Endometrial microvascular endothelial cells (primary cell): ENCODE results near the gene AKNAD1. TPM values are rescaled to one million over a fixed set of nuclear protein-coding genes. Genes with fewer than 3 reads are reported as not detected.
"Not testable (repeated sequence)": the region's sequence is repeated elsewhere in the genome, so short reads cannot be mapped to it uniquely, and the experiment has no call there.

ENCODE experiments used
- in situ Hi-C: cut with HindIII; loops from 2 replicates; pipeline ENCODE4 v1.10.0; 2017; ENCODE audit warnings: low sequenced_read_pairs, low pct_unique_long_range_greater_than_20kb; ENCODE audit errors: inconsistent ontology term
- total RNA-seq: library from RNA; depleted of rRNA; stranded (reverse); fragments of >200 nt; gene quantifications from one replicate; pipeline ENCODE4 v1.2.3, GENCODE V29; 2015; ENCODE audit errors: inconsistent ontology term

Gene AKNAD1
- total RNA-seq = not detected

DNA sequence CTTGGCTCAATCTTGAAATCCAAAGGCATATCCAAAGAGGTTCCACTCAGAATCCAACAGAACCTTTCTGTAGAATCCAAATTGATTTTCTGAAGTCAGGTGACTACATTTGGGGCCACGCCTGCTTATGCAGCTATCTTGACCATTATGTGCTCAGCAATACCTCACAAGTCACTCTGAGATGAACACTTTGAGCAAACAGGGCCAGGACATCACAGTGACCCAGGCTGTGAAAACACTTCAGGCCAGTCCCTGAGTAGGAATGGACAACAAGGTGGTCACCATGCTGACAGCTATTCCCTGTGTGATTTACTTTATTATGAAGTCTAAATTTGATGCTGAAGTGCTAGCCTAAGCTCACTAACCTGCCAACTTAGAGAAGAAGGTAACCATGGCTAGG lies at the start of gene AKNAD1:
Gene AKNAD1 (minus strand): TSS at position 101 of the 400 bp plus-strand sequence. CDS start 4,430 bp downstream, outside the sequence.
- in situ Hi-C loops = no loop called here

DNA sequence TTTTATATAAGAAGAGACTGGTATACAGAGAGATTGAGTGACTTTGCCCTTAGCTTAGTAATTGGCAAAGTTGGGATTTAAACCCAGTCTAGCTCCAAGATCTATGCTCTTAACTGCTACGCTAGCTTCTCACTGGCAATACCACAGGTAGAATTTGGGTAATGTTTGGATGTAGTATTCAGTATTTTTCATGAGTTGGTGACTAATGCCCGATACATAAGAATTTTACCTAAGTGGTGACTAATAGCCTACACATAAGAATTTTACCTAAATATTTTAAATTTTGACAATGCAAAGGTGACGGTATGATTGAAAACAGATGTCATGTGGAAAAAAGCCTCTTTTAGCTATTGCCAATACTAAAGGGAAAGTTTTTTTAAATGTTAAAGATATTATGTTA lies 44.2 kb upstream of the AKNAD1 start:
- in situ Hi-C loops = loop anchor here (10.0 kb wide), 1 partner anchor 56 kb away; no protein-coding TSS in a partner anchor

GRCh38 chr1:108897865-108898720 lies 41.2 kb upstream of the AKNAD1 start:
- in situ Hi-C loops = no loop called here

DNA sequence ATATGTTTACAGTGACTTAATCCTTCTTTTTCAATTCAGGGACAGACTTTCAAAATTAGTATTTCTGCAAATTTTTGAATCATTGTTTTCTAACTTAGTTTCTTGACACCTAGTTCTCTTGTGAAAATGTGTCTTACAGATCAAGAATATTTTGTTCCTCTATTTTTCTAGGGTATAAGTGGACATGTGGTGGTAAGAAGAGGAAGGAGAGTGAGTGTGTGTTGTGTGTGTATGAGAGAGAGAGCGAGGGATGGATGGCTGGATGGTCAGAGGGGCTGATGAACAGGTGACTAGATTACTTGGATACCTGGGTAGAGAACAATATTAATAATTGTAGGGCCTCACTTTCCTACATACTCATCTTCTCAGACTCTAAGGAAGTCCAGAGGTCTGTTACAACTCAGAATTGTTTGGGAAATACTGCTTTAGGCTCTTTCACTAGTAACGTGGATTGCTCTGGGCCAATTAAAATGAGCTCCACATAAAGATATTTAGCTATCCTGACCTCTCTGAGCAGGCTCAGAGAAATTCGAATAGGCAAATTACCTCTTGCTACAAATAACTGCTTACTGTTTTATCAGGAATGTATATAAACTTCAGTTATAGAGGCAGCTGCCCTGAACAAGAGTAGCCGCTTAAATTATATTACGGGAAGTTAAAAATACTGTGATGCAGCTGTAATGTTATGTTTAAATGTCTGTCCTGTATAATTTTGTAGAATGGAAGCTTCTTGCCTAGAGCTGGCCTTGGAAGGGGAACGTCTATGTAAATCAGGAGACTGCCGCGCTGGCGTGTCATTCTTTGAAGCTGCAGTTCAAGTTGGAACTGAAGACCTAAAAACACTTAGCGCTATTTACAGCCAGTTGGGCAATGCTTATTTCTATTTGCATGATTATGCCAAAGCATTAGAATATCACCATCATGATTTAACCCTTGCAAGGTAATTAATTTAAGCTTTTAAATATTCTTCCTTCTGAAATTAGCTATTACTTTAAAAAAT lies 39.6 kb upstream of the AKNAD1 start:
- in situ Hi-C loops = no loop called here

GRCh38 chr1:108893141-108893530 lies 36.2 kb upstream of the AKNAD1 start:
- in situ Hi-C loops = no loop called here

- in situ Hi-C loops = no loop called here
Measured at GRCh38 chr1:108892356-108893140, 35.7 kb upstream of the AKNAD1 start.

GRCh38 chr1:108889706-108890384 lies 33.0 kb upstream of the AKNAD1 start:
- in situ Hi-C loops = no loop called here

DNA sequence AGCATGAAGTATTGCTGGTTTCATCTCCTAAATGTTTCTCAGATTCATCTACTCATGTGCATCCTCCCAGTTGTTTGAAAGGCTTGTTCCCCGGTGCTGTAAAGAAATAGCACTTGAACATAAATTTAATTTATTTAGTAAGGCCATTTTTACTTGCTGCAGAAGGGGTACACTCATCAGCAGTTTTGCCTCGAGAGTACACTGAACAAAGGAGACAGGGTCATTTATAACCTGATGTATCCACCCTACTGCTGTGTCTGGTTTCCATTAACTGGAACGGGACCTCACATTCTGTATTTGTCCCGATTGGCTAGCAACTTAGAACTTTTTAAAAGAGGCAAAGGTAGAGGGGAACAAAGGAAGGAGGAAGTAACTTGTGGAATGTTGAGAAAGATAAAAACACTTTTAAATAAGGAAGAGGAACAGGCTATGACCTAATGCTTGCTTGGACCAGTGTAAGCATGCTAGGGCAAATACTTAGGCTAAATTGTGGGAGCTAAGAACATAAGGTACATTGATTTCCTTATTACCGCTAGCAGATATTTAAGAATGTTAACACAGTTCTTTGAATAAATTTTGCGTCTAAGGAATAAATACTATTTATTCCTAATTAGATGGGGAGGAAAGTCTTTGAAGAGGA lies 32.2 kb upstream of the AKNAD1 start:
- in situ Hi-C loops = not testable (repeated sequence)

GRCh38 chr1:108886292-108886691 lies 29.4 kb upstream of the AKNAD1 start:
- in situ Hi-C loops = no loop called here

- in situ Hi-C loops = no loop called here
Measured at GRCh38 chr1:108884968-108885367, 28.1 kb upstream of the AKNAD1 start.

- in situ Hi-C loops = no loop called here
Measured at GRCh38 chr1:108882837-108883236, 25.9 kb upstream of the AKNAD1 start.

DNA sequence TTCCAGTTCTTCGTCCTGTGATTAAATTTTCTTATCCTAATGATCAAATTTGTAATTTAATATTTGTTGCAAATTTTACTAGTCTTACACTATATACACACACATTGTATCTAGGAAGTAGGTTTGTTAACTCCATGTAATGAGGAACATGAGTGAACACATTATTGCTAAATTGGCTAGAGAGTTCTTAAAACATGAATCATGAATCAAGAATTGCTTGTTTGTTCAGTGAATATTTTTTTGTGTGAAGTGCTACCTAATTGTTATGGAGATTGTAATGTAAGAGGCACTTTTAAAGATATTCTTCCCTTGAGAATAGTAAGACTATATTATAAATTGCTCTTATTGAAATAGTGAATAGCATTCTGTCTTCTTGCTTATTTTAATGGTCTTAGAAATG lies 24.5 kb upstream of the AKNAD1 start:
- in situ Hi-C loops = no loop called here

DNA sequence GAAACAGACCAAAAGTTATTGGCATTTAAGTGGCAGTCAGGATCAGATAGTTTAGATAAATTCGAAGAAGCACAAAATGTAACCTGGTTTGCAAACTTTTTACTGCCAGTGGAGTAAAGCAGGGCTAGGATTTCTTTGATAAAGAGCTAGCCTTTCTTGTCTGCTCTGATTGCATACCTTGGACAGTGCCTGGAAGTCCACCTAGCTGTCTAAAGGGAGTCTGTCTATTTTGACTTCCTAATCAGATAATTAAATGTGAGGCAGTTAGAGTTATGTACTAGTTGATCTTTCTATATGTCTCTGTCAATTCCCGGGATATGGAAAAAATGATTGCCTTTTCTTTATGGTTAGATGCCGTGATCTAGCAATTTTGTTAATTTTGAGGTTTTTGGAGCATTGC lies 24.0 kb upstream of the AKNAD1 start:
- in situ Hi-C loops = no loop called here

GRCh38 chr1:108878678-108879077 lies 21.8 kb upstream of the AKNAD1 start:
- in situ Hi-C loops = no loop called here

GRCh38 chr1:108878160-108878469 lies 21.2 kb upstream of the AKNAD1 start:
- in situ Hi-C loops = no loop called here

GRCh38 chr1:108877348-108878159 lies 20.7 kb upstream of the AKNAD1 start:
- in situ Hi-C loops = no loop called here

- in situ Hi-C loops = no loop called here
Measured at GRCh38 chr1:108871050-108871724, 14.3 kb upstream of the AKNAD1 start.
